ENCODE measurements around the gene MLLT3.

MLLT3 gene

GRCh38 chr9:20355022-20355421 is 267.3 kb downstream of the MLLT3 start:
- no peak for TF ChIP-seq CTCF (IDR thresholded peaks at IDR 0.05; ENCODE audit: unreplicated experiment in 3 of 3)
- Mint-ChIP-seq H3K9me3 (no peaks in the 10 kb centered on the region), H3K4me1 (peaks cover 85% of the 10 kb centered on the region), H3K27ac (peak overlapping the region; percentile 88 to 97 (median 90)), H3K27me3 (ENCODE audit: low read depth) (no peaks in the 10 kb centered on the region), H3K4me3 (peak overlapping the region in 2 of 3 experiments; percentile 50 to 52), H3K36me3 (ENCODE audit: low read depth) (peaks cover 23% of the 10 kb centered on the region)

GRCh38 chr9:20353931-20354652 is 268.2 kb downstream of the MLLT3 start:
- no peak for TF ChIP-seq CTCF (IDR thresholded peaks at IDR 0.05; ENCODE audit: unreplicated experiment in 3 of 3)
- Mint-ChIP-seq H3K27me3 (ENCODE audit: low read depth) (no peaks in the 10 kb centered on the region), H3K4me3 (peak overlapping the region in 1 of 3 experiments; percentile 29), H3K9me3 (no peaks in the 10 kb centered on the region), H3K4me1 (peaks cover 81% of the 10 kb centered on the region), H3K36me3 (ENCODE audit: low read depth) (peaks cover 22% of the 10 kb centered on the region), H3K27ac (peak overlapping the region; percentile 88 to 97 (median 90))

GRCh38 chr9:20353524-20353923 is 268.8 kb downstream of the MLLT3 start:
- no peaks in the 10 kb centered on the region for H3K9me3 Mint-ChIP-seq
- H3K27ac Mint-ChIP-seq, result peak overlapping the region; percentile 65 to 90 (median 85)
- no peak for TF ChIP-seq CTCF (IDR thresholded peaks at IDR 0.05; ENCODE audit: unreplicated experiment in 3 of 3)
- H3K27me3 Mint-ChIP-seq (ENCODE audit: low read depth), result no peaks in the 10 kb centered on the region
- no peak overlapping the region for H3K4me3 Mint-ChIP-seq
- peaks cover 80% of the 10 kb centered on the region for H3K4me1 Mint-ChIP-seq
- peaks cover 22% of the 10 kb centered on the region for H3K36me3 Mint-ChIP-seq (ENCODE audit: low read depth)

- no peaks in the 10 kb centered on the region for H3K9me3 Mint-ChIP-seq
- no peak for TF ChIP-seq CTCF (IDR thresholded peaks at IDR 0.05; ENCODE audit: unreplicated experiment in 3 of 3)
- H3K36me3 Mint-ChIP-seq (ENCODE audit: low read depth), result peaks cover 27% of the 10 kb centered on the region
- H3K4me3 Mint-ChIP-seq, result no peak overlapping the region
- H3K27ac Mint-ChIP-seq, result peak overlapping the region; percentile 72 to 90 (median 85)
- H3K4me1 Mint-ChIP-seq, result peaks cover 70% of the 10 kb centered on the region
- H3K27me3 Mint-ChIP-seq (ENCODE audit: low read depth), result no peaks in the 10 kb centered on the region
These were observed 269.7 kb downstream of the MLLT3 start for GRCh38 chr9:20352591-20352990.

- Mint-ChIP-seq H3K36me3 (ENCODE audit: low read depth) (peaks cover 27% of the 10 kb centered on the region), H3K9me3 (no peaks in the 10 kb centered on the region), H3K27me3 (ENCODE audit: low read depth) (no peaks in the 10 kb centered on the region), H3K27ac (peak overlapping the region; percentile 72 to 90 (median 85)), H3K4me3 (no peak overlapping the region), H3K4me1 (peaks cover 62% of the 10 kb centered on the region)
- TF ChIP-seq CTCF (IDR thresholded peaks at IDR 0.05; ENCODE audit: unreplicated experiment in 3 of 3), result no peak
These were observed 270.6 kb downstream of the MLLT3 start for GRCh38 chr9:20351715-20352114.

GRCh38 chr9:20349568-20349967 is 272.7 kb downstream of the MLLT3 start:
- Mint-ChIP-seq H3K9me3 (no peaks in the 10 kb centered on the region), H3K36me3 (ENCODE audit: low read depth) (peaks cover 43% of the 10 kb centered on the region), H3K27me3 (ENCODE audit: low read depth) (no peaks in the 10 kb centered on the region), H3K4me3 (no peak overlapping the region), H3K27ac (peak overlapping the region in 1 of 3 experiments; percentile 22), H3K4me1 (peaks cover 40% of the 10 kb centered on the region)
- no peak for TF ChIP-seq CTCF (IDR thresholded peaks at IDR 0.05; ENCODE audit: unreplicated experiment in 3 of 3)

All from nephron (organoid).